Hepatocyte (in vitro differentiated cells): ENCODE measurements around the gene DDX17. TPM values are rescaled to one million over a fixed set of nuclear protein-coding genes. Genes with fewer than 3 reads are reported as not detected.

Source experiments
- DNase-seq: peaks from one replicate; pipeline ENCODE4 v3.0.0-alpha.2; 2016; ENCODE audit warnings: low spot score
- H2AFZ ChIP-seq: fragments of 200-600 bp; sonication (generic); 2 replicates; pipeline ENCODE4 v1.6.0; 2016; ENCODE audit warnings: antibody characterized with exemption, mild to moderate bottlenecking
- H3K27ac ChIP-seq: fragments of 200-600 bp; sonication (generic); 2 replicates; pipeline ENCODE4 v1.5.1; 2016; ENCODE audit warnings: mild to moderate bottlenecking
- H3K27me3 ChIP-seq: fragments of 200-600 bp; sonication (generic); 2 replicates; pipeline ENCODE4 v1.6.1; 2016
- H3K36me3 ChIP-seq: fragments of 200-600 bp; sonication (generic); replicated peaks from 2 replicates; pipeline ENCODE4 v1.5.1; 2016; ENCODE audit warnings: low read depth; ENCODE audit not compliant: insufficient read depth
- H3K4me1 ChIP-seq: fragments of 200-600 bp; sonication (generic); 2 replicates; pipeline ENCODE4 v1.5.1; 2016; ENCODE audit warnings: mild to moderate bottlenecking, moderate library complexity; ENCODE audit not compliant: insufficient read depth
- H3K4me2 ChIP-seq: fragments of 200-600 bp; sonication (generic); 2 replicates; pipeline ENCODE4 v1.6.0; 2016
- H3K4me3 ChIP-seq: fragments of 200-600 bp; sonication (generic); 2 replicates; pipeline ENCODE4 v1.5.1; 2016; ENCODE audit warnings: mild to moderate bottlenecking
- H3K79me2 ChIP-seq: fragments of 200-600 bp; sonication (generic); 2 replicates; pipeline ENCODE4 v1.6.0; 2017; ENCODE audit warnings: mild to moderate bottlenecking
- H3K9me2 ChIP-seq: fragments of 200-600 bp; sonication (generic); replicated peaks from 2 replicates; pipeline ENCODE4 v1.6.0; 2017; ENCODE audit warnings: mild to moderate bottlenecking; ENCODE audit not compliant: insufficient read depth
- H3K9me3 ChIP-seq: fragments of 200-600 bp; sonication (generic); 2 replicates; pipeline ENCODE4 v1.5.1; 2016; ENCODE audit warnings: low read depth, mild to moderate bottlenecking
- H4K20me1 ChIP-seq: fragments of 200-600 bp; sonication (generic); 2 replicates; pipeline ENCODE4 v1.6.0; 2016; ENCODE audit warnings: mild to moderate bottlenecking; ENCODE audit not compliant: insufficient read depth, poor library complexity, severe bottlenecking
- EZH2 ChIP-seq: fragments of 200-600 bp; sonication (generic); IDR thresholded peaks from 2 replicates; pipeline ENCODE4 v1.6.1; 2016; ENCODE audit warnings: antibody characterized with exemption, mild to moderate bottlenecking, borderline replicate concordance
- EZH2phosphoT487 ChIP-seq: fragments of 200-600 bp; sonication (generic); IDR thresholded peaks from one replicate; pipeline ENCODE4 v1.6.1; 2018; ENCODE audit warnings: antibody characterized with exemption, mild to moderate bottlenecking, low read depth, moderate library complexity; ENCODE audit not compliant: unreplicated experiment, severe bottlenecking
- WGBS: methylation state at CpG from one replicate; pipeline ENCODE4 v1.1.6; 2016; ENCODE audit warnings: low lambda C conversion rate; ENCODE audit errors: missing lambda C conversion rate; 5-methylcytosine and 5-hydroxymethylcytosine counted together
- polyA plus RNA-seq: library from polyadenylated mRNA; unstranded; fragments of >200 nt; fragmentation: Nextera tagmentation; extraction: Ambion mirVana; gene quantifications from 2 replicates; pipeline ENCODE4 v1.2.1, GENCODE V29; 2016
- total RNA-seq: library from RNA; depleted of rRNA; stranded (reverse); fragments of >200 nt; gene quantifications from 2 replicates; pipeline ENCODE4 v1.2.3, GENCODE V29; 2014
- TF ChIP-seq, protein P1 (sequence below): fragments of 200-600 bp; sonication (generic); IDR thresholded peaks from 2 replicates; pipeline ENCODE4 v1.5.1; 2016; ENCODE audit warnings: antibody characterized with exemption, mild to moderate bottlenecking; ENCODE audit not compliant: poor library complexity

DDX17 gene
- total and polyA plus RNA-seq, 2 experiments from 2014 or later = 42.3 to 432 TPM

DNA sequence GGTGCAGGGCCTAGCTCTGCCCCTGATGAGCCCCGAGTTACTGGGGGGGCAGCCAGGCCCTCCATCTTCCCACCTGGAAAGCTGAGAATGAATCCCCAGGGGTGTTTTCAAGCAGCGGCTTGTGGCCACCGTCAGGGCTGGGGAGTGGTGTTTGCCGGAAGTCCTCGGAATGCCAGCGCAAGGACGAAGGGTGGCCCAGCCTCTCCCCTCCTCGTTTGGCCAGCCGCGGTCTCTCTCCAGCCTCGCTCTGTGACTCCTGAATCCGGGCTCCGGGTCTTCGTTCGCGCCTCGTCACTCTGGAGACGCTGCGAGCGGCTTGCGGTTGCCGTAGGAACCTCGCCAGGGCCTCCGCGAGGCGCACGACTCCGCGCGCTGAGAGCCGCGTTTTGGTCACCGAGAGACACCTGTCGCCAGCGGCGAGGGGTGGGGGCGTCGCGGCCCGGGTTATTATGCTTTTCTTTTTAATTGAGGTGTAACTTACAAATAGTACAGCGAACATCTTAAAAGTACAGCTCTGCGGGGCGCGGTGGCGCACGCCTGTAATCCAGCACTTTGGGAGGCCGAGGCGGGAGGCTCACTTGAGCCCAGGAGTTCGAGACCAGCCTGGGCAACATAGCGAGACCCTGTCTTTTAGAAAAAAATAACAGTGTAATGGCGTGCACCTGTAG, 44.6 kb downstream of the DDX17 start:
- Histone ChIP-seq H3K27ac (no peak overlapping the region), H3K36me3 (no peaks in the 10 kb centered on the region), H3K27me3 (peaks cover under 1% of the 10 kb centered on the region), H3K79me2 (no peaks in the 10 kb centered on the region), H4K20me1 (no peaks in the 10 kb centered on the region), H2AFZ (no peak overlapping the region), H3K4me3 (no peak overlapping the region), H3K9me3 (no peaks in the 10 kb centered on the region), H3K9me2 (no peaks in the 10 kb centered on the region), H3K4me2 (peak overlapping the region; percentile 81), H3K4me1 (peaks cover 11% of the 10 kb centered on the region)
- 16% methylated on average over 51 of the region's 51 CpGs for WGBS
- DNase-seq = peak; percentile 92
- TF ChIP-seq EZH2 = no peak
- TF ChIP-seq, protein P1, sequence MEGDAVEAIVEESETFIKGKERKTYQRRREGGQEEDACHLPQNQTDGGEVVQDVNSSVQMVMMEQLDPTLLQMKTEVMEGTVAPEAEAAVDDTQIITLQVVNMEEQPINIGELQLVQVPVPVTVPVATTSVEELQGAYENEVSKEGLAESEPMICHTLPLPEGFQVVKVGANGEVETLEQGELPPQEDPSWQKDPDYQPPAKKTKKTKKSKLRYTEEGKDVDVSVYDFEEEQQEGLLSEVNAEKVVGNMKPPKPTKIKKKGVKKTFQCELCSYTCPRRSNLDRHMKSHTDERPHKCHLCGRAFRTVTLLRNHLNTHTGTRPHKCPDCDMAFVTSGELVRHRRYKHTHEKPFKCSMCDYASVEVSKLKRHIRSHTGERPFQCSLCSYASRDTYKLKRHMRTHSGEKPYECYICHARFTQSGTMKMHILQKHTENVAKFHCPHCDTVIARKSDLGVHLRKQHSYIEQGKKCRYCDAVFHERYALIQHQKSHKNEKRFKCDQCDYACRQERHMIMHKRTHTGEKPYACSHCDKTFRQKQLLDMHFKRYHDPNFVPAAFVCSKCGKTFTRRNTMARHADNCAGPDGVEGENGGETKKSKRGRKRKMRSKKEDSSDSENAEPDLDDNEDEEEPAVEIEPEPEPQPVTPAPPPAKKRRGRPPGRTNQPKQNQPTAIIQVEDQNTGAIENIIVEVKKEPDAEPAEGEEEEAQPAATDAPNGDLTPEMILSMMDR = no peak
- TF ChIP-seq EZH2phosphoT487 = no peak

- Histone ChIP-seq H3K4me2 (peak overlapping the region; percentile 81), H3K9me2 (no peaks in the 10 kb centered on the region), H3K9me3 (no peaks in the 10 kb centered on the region), H3K4me3 (no peak overlapping the region), H3K79me2 (no peaks in the 10 kb centered on the region), H3K36me3 (no peaks in the 10 kb centered on the region), H3K4me1 (peaks cover 11% of the 10 kb centered on the region), H3K27ac (no peak overlapping the region), H4K20me1 (no peaks in the 10 kb centered on the region), H3K27me3 (peaks cover 6% of the 10 kb centered on the region), H2AFZ (no peak overlapping the region)
- no peak for DNase-seq
- TF ChIP-seq, protein P1 = no peak
- no peak for TF ChIP-seq EZH2phosphoT487
- TF ChIP-seq EZH2 = no peak
- 57% methylated on average over 9 of the region's 9 CpGs for WGBS
These were observed 45.1 kb downstream of the DDX17 start for GRCh38 chr22:38461057-38461413.

GRCh38 chr22:38460426-38460840, 45.7 kb downstream of the DDX17 start:
- no peak overlapping the region for H3K27ac ChIP-seq
- TF ChIP-seq EZH2 = no peak
- TF ChIP-seq, protein P1 = no peak
- TF ChIP-seq EZH2phosphoT487 = no peak
- DNase-seq = no peak
- peaks cover 11% of the 10 kb centered on the region for H3K4me1 ChIP-seq
- no peaks in the 10 kb centered on the region for H3K36me3 ChIP-seq
- H3K27me3 ChIP-seq = peaks cover 6% of the 10 kb centered on the region
- H2AFZ ChIP-seq = no peak overlapping the region
- H3K79me2 ChIP-seq = no peaks in the 10 kb centered on the region
- no peak overlapping the region for H3K4me3 ChIP-seq
- 77% methylated on average over 8 of the region's 8 CpGs for WGBS
- H4K20me1 ChIP-seq = no peaks in the 10 kb centered on the region
- no peak overlapping the region for H3K4me2 ChIP-seq
- no peaks in the 10 kb centered on the region for H3K9me3 ChIP-seq
- no peaks in the 10 kb centered on the region for H3K9me2 ChIP-seq
